GM08714 (cell line): Measurements from ENCODE around the gene DUSP23.

Experiments used
- H3K4me3 ChIP-seq: fragments of 200-500 bp; sonication (Bioruptor generic); 2 replicates; pipeline ENCODE4 v1.5.1; 2014; ENCODE audit warnings: mild to moderate bottlenecking, low read length, inconsistent platforms
- ZNF274 ChIP-seq: IDR thresholded peaks from 2 replicates; pipeline ENCODE4 v1.6.1; 2012; ENCODE audit warnings: mild to moderate bottlenecking, low read depth, low read length

Gene DUSP23

GRCh38 chr1:159771127-159771895 is 9.5 kb upstream of the DUSP23 start:
- no peak for TF ChIP-seq ZNF274
- H3K4me3 ChIP-seq = no peak overlapping the region

DNA sequence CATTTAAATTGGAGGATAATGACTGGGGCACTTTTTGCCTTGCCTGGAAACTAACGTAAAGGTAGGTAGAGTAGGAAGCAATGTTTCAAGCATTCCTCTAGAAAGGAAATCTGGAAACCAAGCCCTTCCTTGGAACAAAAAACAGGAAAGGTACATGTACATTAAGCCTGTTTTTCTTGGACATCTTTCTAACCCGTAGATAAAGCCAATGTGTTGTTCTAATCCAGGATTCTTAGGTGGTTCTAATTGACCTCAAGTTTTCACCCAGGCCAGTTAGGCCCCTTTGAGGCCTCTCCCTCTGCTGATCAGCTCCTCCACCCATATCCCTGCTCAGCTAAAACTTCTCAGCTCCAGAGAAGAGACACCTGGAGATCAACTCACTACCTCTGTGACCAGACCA is 6.3 kb upstream of the DUSP23 start:
- no peak overlapping the region for H3K4me3 ChIP-seq
- no peak for TF ChIP-seq ZNF274

GRCh38 chr1:159775716-159776115 is 5.0 kb upstream of the DUSP23 start:
- no peak overlapping the region for H3K4me3 ChIP-seq
- TF ChIP-seq ZNF274 = no peak

DNA sequence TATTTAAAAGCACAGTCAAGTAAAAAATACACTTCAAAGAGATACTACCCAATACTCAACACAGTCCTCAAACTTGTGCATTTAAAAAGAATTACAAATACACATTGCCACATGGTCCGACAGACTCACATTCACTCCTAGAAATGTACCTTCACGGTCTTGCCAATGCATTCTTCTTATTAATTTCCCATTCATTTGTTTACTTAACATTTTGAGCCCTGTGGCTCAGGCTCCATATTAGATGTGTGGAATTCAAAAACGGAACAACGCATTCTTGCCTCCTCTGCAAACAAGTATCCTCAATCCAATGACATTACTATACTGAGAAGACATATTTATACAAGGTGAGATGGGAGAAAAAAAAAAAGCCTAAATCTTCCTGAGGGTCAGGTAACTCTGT is 2.5 kb upstream of the DUSP23 start:
- H3K4me3 ChIP-seq = no peak overlapping the region
- no peak for TF ChIP-seq ZNF274

DNA sequence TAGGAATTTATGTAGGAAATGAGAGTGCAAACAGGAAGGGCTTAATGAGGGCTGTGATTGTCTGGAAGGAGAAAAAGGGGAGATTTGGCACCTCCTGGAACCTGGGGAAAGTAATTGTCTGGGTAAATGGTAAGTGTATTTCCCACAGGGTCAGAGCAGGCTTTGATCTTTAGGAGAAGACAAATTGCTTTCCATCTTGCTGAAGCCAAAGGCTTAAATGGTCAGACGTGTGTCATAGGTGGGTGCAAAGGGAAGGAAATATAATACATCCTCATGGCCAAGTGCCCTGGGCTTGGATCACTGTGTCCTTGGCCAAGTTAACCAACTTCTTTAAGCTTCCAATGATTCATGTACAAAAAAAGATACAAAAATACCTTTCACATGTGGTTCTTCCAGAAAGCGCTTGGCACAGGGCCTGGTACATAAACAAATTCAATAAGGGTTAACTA is 1.3 kb upstream of the DUSP23 start:
- TF ChIP-seq ZNF274 = no peak
- H3K4me3 ChIP-seq = no peak overlapping the region

GRCh38 chr1:159781992-159782391 is 1.2 kb downstream of the DUSP23 start:
- TF ChIP-seq ZNF274 = no peak
- no peak overlapping the region for H3K4me3 ChIP-seq

DNA sequence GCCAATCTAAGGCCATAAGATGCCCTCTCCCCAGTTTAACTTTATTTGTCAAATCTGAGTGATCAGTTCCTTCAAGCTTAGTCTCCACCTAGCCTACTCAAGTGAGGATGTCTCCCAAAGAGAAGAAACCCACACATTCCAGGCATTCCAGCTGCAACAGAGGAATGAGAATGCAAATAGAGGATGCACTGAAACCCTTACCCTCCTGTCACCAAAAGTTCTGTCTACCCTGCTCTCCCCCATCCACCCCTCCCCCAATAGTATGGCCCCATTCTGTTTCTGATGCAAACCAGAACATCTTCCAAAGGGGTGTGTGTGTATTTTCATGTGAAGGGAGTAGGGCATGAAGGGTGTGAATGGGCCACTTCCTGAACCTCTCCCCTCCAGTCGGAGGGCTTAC is 3.0 kb downstream of the DUSP23 start:
- H3K4me3 ChIP-seq = no peak overlapping the region
- no peak for TF ChIP-seq ZNF274

DNA sequence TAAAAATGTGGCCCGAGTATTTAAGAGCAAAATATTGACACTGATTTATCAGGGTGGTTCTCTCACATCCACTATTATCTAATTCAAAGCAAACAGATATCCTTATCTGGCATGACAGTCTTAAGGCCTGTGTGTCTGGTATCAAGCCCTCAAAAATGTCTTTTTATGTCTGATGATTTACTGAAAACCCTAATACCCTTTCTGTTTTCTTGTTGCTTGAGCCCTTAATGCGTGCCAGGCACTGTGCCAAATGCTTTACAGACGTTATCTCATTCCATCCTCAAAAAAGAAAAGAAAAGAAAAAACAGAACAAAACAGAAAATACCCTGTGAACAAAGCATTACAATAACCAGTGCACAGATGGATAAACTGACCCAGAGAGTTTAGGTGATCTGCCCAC is 5.7 kb downstream of the DUSP23 start:
- no peak for TF ChIP-seq ZNF274

GRCh38 chr1:159786966-159787365 is 6.2 kb downstream of the DUSP23 start:
- H3K4me3 ChIP-seq = no peak overlapping the region
- no peak for TF ChIP-seq ZNF274

More for the DNA sequence above, 5.7 kb downstream of the DUSP23 start:
- H3K4me3 ChIP-seq = no peak overlapping the region

DNA sequence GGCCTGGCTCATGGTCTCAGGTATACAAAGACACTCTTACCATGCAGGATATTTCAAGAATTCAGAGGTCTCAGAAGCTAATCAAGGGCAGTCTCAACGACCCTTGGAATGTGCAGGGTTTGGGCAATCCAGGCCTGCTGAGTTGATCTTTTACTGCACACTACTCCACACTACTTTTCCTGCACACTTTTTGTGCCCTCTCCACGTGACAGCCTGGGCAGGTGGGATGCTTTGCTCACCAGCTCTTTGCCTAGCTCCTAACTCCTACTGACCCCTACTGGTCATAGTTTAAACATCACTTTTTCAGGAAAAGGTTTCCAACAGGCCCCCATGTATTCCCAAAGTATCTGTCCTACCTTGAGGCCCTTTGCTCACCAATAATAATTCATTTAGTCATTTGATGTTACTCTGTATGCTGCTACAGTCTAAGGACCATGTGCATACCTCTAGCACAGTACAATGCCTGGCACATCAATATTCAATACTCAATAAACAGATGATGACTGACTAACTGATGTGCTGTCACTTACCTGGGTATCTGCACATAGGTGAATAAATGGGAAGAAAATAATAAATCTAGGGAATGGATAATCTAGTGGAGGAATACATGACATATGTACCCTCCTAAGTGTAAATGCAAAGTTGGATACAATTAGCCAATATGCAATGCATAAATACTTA is 9.6 kb downstream of the DUSP23 start:
- H3K4me3 ChIP-seq = no peak overlapping the region
- no peak for TF ChIP-seq ZNF274

DNA sequence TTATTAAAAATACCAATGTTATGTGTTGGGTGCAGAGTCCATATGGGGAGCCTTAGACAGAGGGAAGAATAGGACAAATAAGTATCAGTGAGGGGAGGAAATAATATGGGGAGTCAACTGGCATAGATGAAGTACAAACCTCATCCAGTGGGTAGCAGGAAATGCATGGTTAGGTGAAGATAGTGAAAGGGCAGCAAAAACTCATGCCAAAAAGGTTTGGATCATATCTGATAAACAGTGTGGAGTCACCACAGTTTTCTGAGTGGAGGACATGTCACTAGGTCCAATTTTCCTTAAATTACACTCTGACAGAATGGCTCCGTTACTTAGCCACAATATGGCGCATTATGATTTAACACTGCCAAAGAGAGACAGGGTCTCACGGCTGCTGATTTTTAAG is 10.3 kb downstream of the DUSP23 start:
- no peak for TF ChIP-seq ZNF274
- no peak overlapping the region for H3K4me3 ChIP-seq

DNA sequence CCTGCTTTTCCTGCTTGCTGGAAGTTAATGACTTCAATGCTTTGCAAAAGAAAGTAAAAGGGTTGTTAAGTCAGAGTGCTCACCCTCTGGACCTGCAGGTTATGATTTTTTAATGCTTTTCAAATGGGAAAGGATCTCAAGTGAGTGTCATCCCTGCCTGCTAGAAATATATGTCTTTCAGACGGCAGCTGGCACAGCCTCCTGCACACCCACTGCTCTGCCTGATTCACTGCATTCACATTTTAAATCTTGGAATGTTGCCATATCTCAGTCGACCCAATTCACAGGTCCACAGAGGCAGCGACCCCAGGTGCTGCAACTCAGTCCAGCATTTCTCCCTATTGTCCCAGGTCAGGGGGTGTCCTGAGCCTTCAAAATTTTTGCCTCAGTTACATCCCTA is 10.7 kb downstream of the DUSP23 start:
- no peak for TF ChIP-seq ZNF274
- no peak overlapping the region for H3K4me3 ChIP-seq

GRCh38 chr1:159795534-159795933 is 14.8 kb downstream of the DUSP23 start:
- H3K4me3 ChIP-seq = no peak overlapping the region
- TF ChIP-seq ZNF274 = no peak

DNA sequence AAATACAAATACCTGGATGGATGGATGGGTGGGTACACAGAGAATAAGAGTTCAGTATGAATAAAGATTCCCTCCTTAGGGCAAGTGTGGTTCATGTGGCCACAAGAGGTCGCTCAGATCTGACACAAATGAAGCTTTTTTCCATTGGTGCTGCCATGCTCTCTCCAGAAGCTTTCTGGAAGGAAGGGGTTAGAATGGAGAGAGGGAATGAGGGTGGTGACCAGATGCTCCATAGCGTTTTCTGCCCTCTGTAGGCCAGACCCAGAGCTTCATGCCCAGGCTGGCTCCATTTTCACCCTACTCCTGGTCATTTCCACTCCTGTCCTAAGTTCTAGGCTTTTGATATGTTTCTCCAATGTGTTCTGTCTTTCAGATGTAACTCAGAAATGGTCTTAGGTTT is 18.1 kb downstream of the DUSP23 start:
- H3K4me3 ChIP-seq = no peak overlapping the region
- TF ChIP-seq ZNF274 = no peak

GRCh38 chr1:159799446-159799985 is 18.8 kb downstream of the DUSP23 start:
- TF ChIP-seq ZNF274 = no peak

More at GRCh38 chr1:159799446-159799985, 18.8 kb downstream of the DUSP23 start:
- no peak overlapping the region for H3K4me3 ChIP-seq
